A549 (cell line): ENCODE results near the gene ITIH5.

Experiments
- CTCF ChIP-seq: fragments of >200 bp; sonication (Bioruptor Twin); formaldehyde crosslinking; IDR thresholded peaks from 3 replicates; pipeline ENCODE4 v1.5.1; 2016
- MYC ChIP-seq: IDR thresholded peaks from 2 replicates; pipeline ENCODE4 v1.6.1; 2012; ENCODE audit warnings: mild to moderate bottlenecking, inconsistent platforms, low read length, improper control_type of control experiment, borderline replicate concordance

GRCh38 chr10:7525314-7526016, 141.3 kb downstream of the ITIH5 start:
- TF ChIP-seq CTCF, result peak; percentile 98
- TF ChIP-seq MYC, result no peak
